Adrenal gland (tissue), 12 donors: ENCODE measurements around the gene SMYD5. TPM values are rescaled to one million over a fixed set of nuclear protein-coding genes. Genes with fewer than 3 reads are reported as not detected.

Source experiments
- DNase-seq, 7 donors: peaks; one replicate each; pipeline ENCODE4 v3.0.0-alpha.2; 2019 to 2020
- H3K27ac ChIP-seq, 5 donors: fragments of 200-600 bp; sonication (generic) in 4 of 5; 1 replicate in 3 of 5; 2 replicates in 2 of 5; pipeline versions ENCODE4 v1.5.1 to v1.8.0; 2016 to 2020; ENCODE audit warnings: mild to moderate bottlenecking in 1 of 5
- H3K27me3 ChIP-seq: fragments of 200-600 bp; 2 replicates; pipeline ENCODE4 v1.8.0; 2021
- H3K36me3 ChIP-seq, 2 donors: fragments of 200-600 bp; replicated peaks in 1 of 2; 1 replicate in 1 of 2; 2 replicates in 1 of 2; pipeline versions ENCODE4 v1.5.1 to v1.8.0; 2018 to 2022
- H3K4me1 ChIP-seq, 2 donors: fragments of 200-600 bp; replicated peaks in 1 of 2; 1 replicate in 1 of 2; 2 replicates in 1 of 2; pipeline versions ENCODE4 v1.5.1 to v1.8.0; 2018 to 2021
- H3K4me3 ChIP-seq, 4 donors: fragments of 200-600 bp; sonication (generic) in 3 of 4; one replicate each; pipeline ENCODE4 v1.5.1; 2016 to 2018
- H3K9me3 ChIP-seq, 3 donors: fragments of 200-600 bp; sonication (generic) in 1 of 3; replicated peaks in 1 of 3; 1 replicate in 2 of 3; 2 replicates in 1 of 3; pipeline versions ENCODE4 v1.5.1 to v1.8.0; 2016 to 2021
- POLR2A ChIP-seq, 2 donors: fragments of 450-650 bp; IDR thresholded peaks; one replicate each; pipeline ENCODE4 v1.6.1; 2017; ENCODE audit warnings: antibody characterized with exemption in 2 of 2, mild to moderate bottlenecking in 2 of 2, moderate library complexity in 1 of 2
- WGBS, 4 donors: extraction: QIAGEN DNeasy Blood & Tissue Kit in 2 of 4; methylation state at CpG; one replicate each; pipeline versions ENCODE4 v1.1.5 to v1.1.7; 2013 to 2017; 5-methylcytosine and 5-hydroxymethylcytosine counted together
- intact Hi-C, 2 donors: fragments of 100-400 bp; cut with DNase I; formaldehyde crosslinking; loops; one replicate each; pipeline versions ENCODE4 v1.14.1 to v1.15.0; 2022 to 2023
- polyA plus RNA-seq, 3 donors: library from polyadenylated mRNA; stranded (reverse); fragments of 200-250 nt in 2 of 3; fragments of 350-450 nt in 1 of 3; fragmentation: Illumina TruSeq in 1 of 3; extraction: RNeasy Lipid Tissue Mini Kit (QIAGEN cat#74804) in 1 of 3; gene quantifications; one replicate each; pipeline ENCODE4 v1.2.3, GENCODE V29; 2013 to 2014
- total RNA-seq, 9 donors: library from RNA; depleted of rRNA in 4 of 9; stranded (reverse); fragments of >200 nt in 4 of 9; fragments of 120-200 nt in 1 of 9; fragmentation: NEBNext Ultra II Directional in 1 of 9; extraction: Animal tissue kit (Norgen Biotek cat#: 25700) in 1 of 9; gene quantifications; one replicate each; pipeline versions ENCODE4 v1.1.0 to v1.2.4, GENCODE V29; 2013 to 2023
- TF ChIP-seq, protein P1 (sequence below), 6 experiments: fragments of 450-650 bp in 4 of 6; fragments of 200-600 bp in 2 of 6; sonication (generic) in 1 of 6; IDR thresholded peaks; 1 replicate in 5 of 6; 2 replicates in 1 of 6; pipeline versions ENCODE4 v1.5.1 to v1.8.0; 2016 to 2021; ENCODE audit warnings: antibody characterized with exemption in 6 of 6, mild to moderate bottlenecking in 2 of 6, moderate library complexity in 1 of 6
- donor health status: healthy with polysubstance abuse.
- donor health status: Bipolar disorder and iron deficiency.
- donor health status: DM: yes; HTN: yes; CAD: no.
- donor health status: DM: no; HTN: no; CAD: no.
- donor health status: DM: no; HTN: no; CAD: no.
- donor health status: DM: yes; HTN: yes; CAD: no.

SMYD5 gene
- total and polyA plus RNA-seq, 12 donors, result 8.7 to 45.4 (median 28.1) TPM

DNA sequence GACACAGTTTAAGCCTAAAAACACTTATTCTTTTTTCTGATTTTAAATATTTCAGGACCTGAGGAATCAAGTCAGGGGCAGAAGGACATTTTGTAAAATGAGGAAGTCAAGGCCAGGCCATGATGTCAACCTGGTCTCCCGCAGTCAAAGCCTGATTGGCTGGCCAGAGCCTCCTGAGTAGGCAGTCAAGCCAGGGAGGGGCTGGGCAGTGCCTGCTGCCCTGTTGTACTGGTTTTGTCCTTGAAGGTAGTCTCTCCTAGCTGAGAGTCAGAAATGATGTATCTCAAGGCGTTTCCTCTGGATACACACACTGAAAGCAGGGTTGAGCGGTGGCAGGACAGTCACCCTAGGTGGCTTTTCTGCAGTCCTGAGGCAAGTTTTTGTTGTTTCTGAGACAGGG, 39.9 kb downstream of the SMYD5 start:
- peak; percentile 56 to 89 (median 85) for DNase-seq
- TF ChIP-seq, protein P1, sequence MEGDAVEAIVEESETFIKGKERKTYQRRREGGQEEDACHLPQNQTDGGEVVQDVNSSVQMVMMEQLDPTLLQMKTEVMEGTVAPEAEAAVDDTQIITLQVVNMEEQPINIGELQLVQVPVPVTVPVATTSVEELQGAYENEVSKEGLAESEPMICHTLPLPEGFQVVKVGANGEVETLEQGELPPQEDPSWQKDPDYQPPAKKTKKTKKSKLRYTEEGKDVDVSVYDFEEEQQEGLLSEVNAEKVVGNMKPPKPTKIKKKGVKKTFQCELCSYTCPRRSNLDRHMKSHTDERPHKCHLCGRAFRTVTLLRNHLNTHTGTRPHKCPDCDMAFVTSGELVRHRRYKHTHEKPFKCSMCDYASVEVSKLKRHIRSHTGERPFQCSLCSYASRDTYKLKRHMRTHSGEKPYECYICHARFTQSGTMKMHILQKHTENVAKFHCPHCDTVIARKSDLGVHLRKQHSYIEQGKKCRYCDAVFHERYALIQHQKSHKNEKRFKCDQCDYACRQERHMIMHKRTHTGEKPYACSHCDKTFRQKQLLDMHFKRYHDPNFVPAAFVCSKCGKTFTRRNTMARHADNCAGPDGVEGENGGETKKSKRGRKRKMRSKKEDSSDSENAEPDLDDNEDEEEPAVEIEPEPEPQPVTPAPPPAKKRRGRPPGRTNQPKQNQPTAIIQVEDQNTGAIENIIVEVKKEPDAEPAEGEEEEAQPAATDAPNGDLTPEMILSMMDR (IDR thresholded peaks at IDR 0.05), result no peak
- peak in 1 of 2 donors; percentile 17 for TF ChIP-seq POLR2A (IDR thresholded peaks at IDR 0.05)
- H3K36me3 ChIP-seq, result peaks cover 0 to 52% of the 10 kb centered on the region in 2 donors
- WGBS, 4 donors, result 41 to 57% (median 51%) methylated on average over 2 to 3 of the region's 3 CpGs
- no peak overlapping the region for H3K4me3 ChIP-seq
- H3K27me3 ChIP-seq, result no peaks in the 10 kb centered on the region
- H3K27ac ChIP-seq, result peak overlapping the region in 3 of 5 donors; percentile 65 to 79 (median 70)
- intact Hi-C loops, result no loop called here
- H3K9me3 ChIP-seq, result no peaks in the 10 kb centered on the region
- H3K4me1 ChIP-seq, result peaks cover 17 to 32% of the 10 kb centered on the region in 2 donors

GRCh38 chr2:73254343-73255006, 40.4 kb downstream of the SMYD5 start:
- WGBS, 4 donors, result 71 to 89% (median 85%) methylated on average over 7 of the region's 7 CpGs
- H3K36me3 ChIP-seq, result peaks cover 0 to 47% of the 10 kb centered on the region in 2 donors

DNA sequence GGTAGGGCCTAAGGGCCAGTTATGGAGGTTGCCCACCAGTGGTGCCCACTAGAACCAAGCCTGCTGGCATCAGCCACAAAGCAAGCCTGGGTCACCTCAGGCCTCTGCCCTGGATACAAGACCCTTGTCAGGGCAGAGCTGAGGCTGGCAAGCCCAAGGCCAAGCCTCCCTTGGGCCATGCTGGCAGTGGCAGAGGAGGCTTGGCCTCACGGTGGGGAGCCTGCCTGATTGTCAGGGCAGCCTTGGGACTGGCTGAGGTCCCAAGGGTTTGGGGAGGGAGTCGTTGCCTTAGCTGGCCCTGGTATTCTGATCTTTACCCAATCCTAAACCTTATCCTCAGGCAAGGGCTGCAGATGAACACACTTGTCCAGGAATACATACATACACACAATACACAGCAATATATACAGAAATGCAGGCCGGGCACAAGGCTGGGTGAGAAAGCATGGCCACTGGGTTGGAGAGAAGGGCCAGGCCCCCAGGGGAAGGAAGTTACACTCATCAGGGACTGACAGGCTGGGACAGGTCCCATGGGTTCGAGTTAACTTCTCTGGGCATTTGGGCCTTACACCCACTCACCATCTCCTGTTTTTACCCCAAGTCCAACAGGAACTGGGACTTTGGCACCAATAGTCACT, 41.1 kb downstream of the SMYD5 start:
- 58 to 75% (median 60%) methylated on average over 3 to 4 of the region's 4 CpGs for WGBS, 4 donors
- no peak overlapping the region for H3K4me3 ChIP-seq
- TF ChIP-seq POLR2A (IDR thresholded peaks at IDR 0.05), result no peak
- TF ChIP-seq, protein P1 (IDR thresholded peaks at IDR 0.05), result no peak
- H3K4me1 ChIP-seq, result peaks cover 17 to 29% of the 10 kb centered on the region in 2 donors
- H3K27me3 ChIP-seq, result no peaks in the 10 kb centered on the region
- H3K27ac ChIP-seq, result peak overlapping the region; percentile 42 to 79 (median 65)
- intact Hi-C loops, result no loop called here
- DNase-seq, result peak in 2 of 7 donors; percentile 48 to 57
- peaks cover 0 to 40% of the 10 kb centered on the region in 2 donors for H3K36me3 ChIP-seq
- no peaks in the 10 kb centered on the region for H3K9me3 ChIP-seq

More at GRCh38 chr2:73254343-73255006, 40.4 kb downstream of the SMYD5 start:
- intact Hi-C loops, result no loop called here
- DNase-seq, result no peak
- TF ChIP-seq, protein P1 (IDR thresholded peaks at IDR 0.05), result no peak
- no peak for TF ChIP-seq POLR2A (IDR thresholded peaks at IDR 0.05)
- peaks cover 17 to 32% of the 10 kb centered on the region in 2 donors for H3K4me1 ChIP-seq
- H3K27me3 ChIP-seq, result no peaks in the 10 kb centered on the region
- no peaks in the 10 kb centered on the region for H3K9me3 ChIP-seq
- H3K27ac ChIP-seq, result peak overlapping the region; percentile 42 to 79 (median 65)
- H3K4me3 ChIP-seq, result no peak overlapping the region

- no peak for DNase-seq
- TF ChIP-seq, protein P1 (IDR thresholded peaks at IDR 0.05), result no peak
- Histone ChIP-seq H3K27me3 (no peaks in the 10 kb centered on the region), H3K27ac (no peak overlapping the region), H3K4me1 (peaks cover 17 to 20% of the 10 kb centered on the region in 2 donors), H3K9me3 (no peaks in the 10 kb centered on the region), H3K36me3 (peaks cover 0 to 31% of the 10 kb centered on the region in 2 donors), H3K4me3 (no peak overlapping the region)
- 72 to 84% (median 78%) methylated on average over 4 to 5 of the region's 5 CpGs for WGBS, 4 donors
- intact Hi-C loops, result no loop called here
These were observed 42.0 kb downstream of the SMYD5 start for GRCh38 chr2:73255907-73256617.
